Activated CD8-positive, alpha-beta T cell treated with anti-CD3 and anti-CD28 coated beads for 36 hours (primary cell): ENCODE measurements around the gene EDEM2. TPM values are rescaled to one million over a fixed set of nuclear protein-coding genes. Genes with fewer than 3 reads are reported as not detected.

ENCODE experiments used
- ATAC-seq: fragments of 200-7000 bp; cut with Tn5 transposase; one replicate; pipeline ENCODE4 v1.10.0; 2021; ENCODE audit warnings: mild to moderate bottlenecking, moderate library complexity
- CTCF ChIA-PET: fragments of 350-600 bp; sonication (Branson Sonifier 250); formaldehyde crosslinking; loops from one replicate; lab custom pipeline; 2021; ENCODE audit warnings: antibody characterized with exemption; lab: Charles Lee
- POLR2A ChIA-PET: fragments of 350-600 bp; sonication (Branson Sonifier 250); formaldehyde crosslinking; loops from one replicate; lab custom pipeline; 2021; ENCODE audit warnings: antibody characterized with exemption; lab: Charles Lee
- DNase-seq: peaks from one replicate; pipeline ENCODE4 v3.0.0-alpha.2; 2020
- H3K27ac Mint-ChIP-seq: one replicate; pipeline ENCODE4 v1.8.0; 2021; ENCODE audit warnings: mild to moderate bottlenecking, mixed read lengths
- H3K27me3 Mint-ChIP-seq: one replicate; pipeline ENCODE4 v1.8.0; 2021; ENCODE audit warnings: mixed read lengths
- H3K36me3 Mint-ChIP-seq: one replicate; pipeline ENCODE4 v1.8.0; 2021; ENCODE audit warnings: low read depth, mixed read lengths
- H3K4me1 Mint-ChIP-seq: one replicate; pipeline ENCODE4 v1.8.0; 2021; ENCODE audit warnings: low read depth, mixed read lengths
- H3K4me3 Mint-ChIP-seq: one replicate; pipeline ENCODE4 v1.8.0; 2021; ENCODE audit warnings: mild to moderate bottlenecking, moderate library complexity, mixed read lengths
- H3K9me3 Mint-ChIP-seq: one replicate; pipeline ENCODE4 v1.8.0; 2021; ENCODE audit warnings: mixed read lengths
- intact Hi-C: fragments of 100-400 bp; cut with micrococcal nuclease; formaldehyde crosslinking; loops from one replicate; pipeline ENCODE4 v1.10.0; 2022
- total RNA-seq, 2 experiments: library from RNA; stranded (reverse); gene quantifications; one replicate each; pipeline ENCODE4 v1.2.3, GENCODE V29; 2021
- TF ChIP-seq, protein P1 (sequence below): fragments of 200-600 bp; IDR thresholded peaks from one replicate; pipeline ENCODE4 v1.8.0; 2022; ENCODE audit warnings: antibody characterized with exemption, mild to moderate bottlenecking

Gene EDEM2
- total RNA-seq, 2 experiments from 2014 or later, result 14.4 to 16.0 TPM

DNA sequence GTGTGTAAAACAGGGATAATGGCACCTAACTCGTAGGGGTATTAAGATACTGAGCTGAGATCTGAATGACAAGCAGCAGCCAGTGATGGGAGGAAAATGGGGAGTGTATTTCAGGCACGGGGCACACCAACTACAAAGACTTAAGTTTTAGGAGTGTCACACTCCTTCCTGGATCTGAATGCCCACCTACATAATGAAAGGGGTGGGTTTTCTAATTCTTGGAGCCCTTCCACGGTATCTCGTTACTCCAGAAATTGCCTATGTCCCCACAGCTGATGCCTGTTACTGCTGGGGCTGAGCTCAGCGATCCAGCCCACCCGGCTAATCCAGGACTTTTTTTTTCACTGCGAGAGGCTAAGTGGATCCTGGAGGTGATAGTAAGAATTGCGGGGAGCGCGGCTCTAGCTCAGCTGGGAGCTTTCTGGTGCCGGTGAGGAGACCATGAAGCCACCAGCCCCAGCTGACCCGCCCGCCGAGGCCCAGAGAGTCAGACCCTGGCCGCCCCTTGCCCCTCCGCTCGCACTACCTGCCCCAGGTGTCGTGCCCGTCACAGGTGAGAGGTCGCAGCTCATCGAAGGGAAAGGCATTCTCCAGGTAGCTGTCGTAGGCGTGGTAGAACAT is 727 bp downstream of the EDEM2 start:
- peak; percentile 11 for ATAC-seq
- H3K27me3 Mint-ChIP-seq, result no peaks in the 10 kb centered on the region

DNA sequence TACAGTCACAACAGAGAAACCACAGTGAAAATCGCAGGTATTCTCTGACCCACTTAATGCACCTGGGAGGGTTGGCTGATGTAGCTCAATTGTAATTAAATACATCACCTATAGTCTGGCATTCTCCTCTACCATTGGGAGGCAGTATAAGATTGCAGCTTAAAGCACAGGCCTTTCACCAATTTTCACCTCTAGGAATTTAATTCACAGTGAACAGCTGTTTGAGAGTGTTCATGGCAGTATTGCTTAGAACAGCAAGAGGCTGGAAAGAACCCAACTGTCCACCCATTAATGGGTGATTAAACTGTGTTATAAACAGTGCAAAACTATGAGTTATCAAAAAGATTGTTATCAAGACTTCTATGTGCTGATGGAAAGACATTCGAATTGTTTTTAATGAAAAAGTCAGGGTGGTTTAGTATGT is 2.0 kb downstream of the EDEM2 start:
- peaks cover 18% of the 10 kb centered on the region for H3K36me3 Mint-ChIP-seq

More for the DNA sequence above, 727 bp downstream of the EDEM2 start:
- Mint-ChIP-seq H3K4me1 (peaks cover 29% of the 10 kb centered on the region), H3K9me3 (no peaks in the 10 kb centered on the region), H3K36me3 (peaks cover 15% of the 10 kb centered on the region), H3K27ac (peak overlapping the region; percentile 90), H3K4me3 (peak overlapping the region; percentile 95)
- DNase-seq, result peak; percentile 45
- intact Hi-C loops, result loop anchor here (10.0 kb wide), 1 partner anchor 52 kb away; the partner anchor contains the start of gene TRPC4AP
- ChIA-PET CTCF (interaction anchor here (1.0 to 4.3 kb wide), 11 partner anchors 18 to 158 kb away, joined by 4 to 48 read pairs (median 4); partner anchors contain the start of gene MMP24OS), POLR2A (interaction anchor here (0.5 to 2.2 kb wide), 12 partner anchors 9 to 310 kb away, joined by 3 to 8 read pairs (median 4); partner anchors contain the start of gene ACSS2)
- TF ChIP-seq, protein P1, sequence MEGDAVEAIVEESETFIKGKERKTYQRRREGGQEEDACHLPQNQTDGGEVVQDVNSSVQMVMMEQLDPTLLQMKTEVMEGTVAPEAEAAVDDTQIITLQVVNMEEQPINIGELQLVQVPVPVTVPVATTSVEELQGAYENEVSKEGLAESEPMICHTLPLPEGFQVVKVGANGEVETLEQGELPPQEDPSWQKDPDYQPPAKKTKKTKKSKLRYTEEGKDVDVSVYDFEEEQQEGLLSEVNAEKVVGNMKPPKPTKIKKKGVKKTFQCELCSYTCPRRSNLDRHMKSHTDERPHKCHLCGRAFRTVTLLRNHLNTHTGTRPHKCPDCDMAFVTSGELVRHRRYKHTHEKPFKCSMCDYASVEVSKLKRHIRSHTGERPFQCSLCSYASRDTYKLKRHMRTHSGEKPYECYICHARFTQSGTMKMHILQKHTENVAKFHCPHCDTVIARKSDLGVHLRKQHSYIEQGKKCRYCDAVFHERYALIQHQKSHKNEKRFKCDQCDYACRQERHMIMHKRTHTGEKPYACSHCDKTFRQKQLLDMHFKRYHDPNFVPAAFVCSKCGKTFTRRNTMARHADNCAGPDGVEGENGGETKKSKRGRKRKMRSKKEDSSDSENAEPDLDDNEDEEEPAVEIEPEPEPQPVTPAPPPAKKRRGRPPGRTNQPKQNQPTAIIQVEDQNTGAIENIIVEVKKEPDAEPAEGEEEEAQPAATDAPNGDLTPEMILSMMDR, result no peak

DNA sequence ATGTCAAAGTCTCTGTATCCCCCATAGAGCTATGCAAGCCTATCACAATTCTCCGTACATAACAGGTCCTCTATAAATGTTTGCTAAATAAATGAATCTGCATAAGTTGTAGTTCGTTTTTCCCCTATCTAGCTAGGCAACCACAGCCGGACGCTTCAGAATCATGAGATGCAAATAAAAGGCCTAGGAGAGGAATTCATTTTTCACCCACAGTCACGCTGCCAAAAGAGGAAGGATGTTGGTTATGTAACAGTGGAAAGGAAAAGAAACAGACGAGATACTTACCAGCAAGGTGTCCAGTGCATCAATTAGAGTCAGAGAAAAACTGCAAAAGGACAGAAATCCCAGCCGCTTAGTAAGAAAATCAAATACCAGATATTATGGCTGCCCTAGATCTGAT is 2.4 kb downstream of the EDEM2 start:
- POLR2A ChIA-PET, result interaction anchor here (1.3 kb wide), 1 partner anchor 140 kb away, joined by 3 read pairs; the partner anchor contains the start of gene EIF6
- peaks cover 18% of the 10 kb centered on the region for H3K36me3 Mint-ChIP-seq
- no peak for ATAC-seq

More for the DNA sequence above, 2.0 kb downstream of the EDEM2 start:
- no peaks in the 10 kb centered on the region for H3K9me3 Mint-ChIP-seq
- no peaks in the 10 kb centered on the region for H3K27me3 Mint-ChIP-seq
- H3K4me3 Mint-ChIP-seq, result peak overlapping the region; percentile 41
- ChIA-PET CTCF (interaction anchor here (0.6 to 4.3 kb wide), 25 partner anchors 13 to 602 kb away, joined by 3 to 48 read pairs (median 4); no protein-coding TSS in a partner anchor), POLR2A (interaction anchor here (1.3 kb wide), 1 partner anchor 139 kb away, joined by 3 read pairs; the partner anchor contains the start of gene EIF6)
- ATAC-seq (peak; percentile 21), DNase-seq (peak; percentile 9)
- peak overlapping the region; percentile 57 for H3K27ac Mint-ChIP-seq
- H3K4me1 Mint-ChIP-seq, result peaks cover 31% of the 10 kb centered on the region
- TF ChIP-seq, protein P1, result peak; percentile 63
- intact Hi-C loops, result loop anchor here (1.0 to 10.0 kb wide), 2 partner anchors 50 to 63 kb away; partner anchors contain the start of gene TRPC4AP

DNA sequence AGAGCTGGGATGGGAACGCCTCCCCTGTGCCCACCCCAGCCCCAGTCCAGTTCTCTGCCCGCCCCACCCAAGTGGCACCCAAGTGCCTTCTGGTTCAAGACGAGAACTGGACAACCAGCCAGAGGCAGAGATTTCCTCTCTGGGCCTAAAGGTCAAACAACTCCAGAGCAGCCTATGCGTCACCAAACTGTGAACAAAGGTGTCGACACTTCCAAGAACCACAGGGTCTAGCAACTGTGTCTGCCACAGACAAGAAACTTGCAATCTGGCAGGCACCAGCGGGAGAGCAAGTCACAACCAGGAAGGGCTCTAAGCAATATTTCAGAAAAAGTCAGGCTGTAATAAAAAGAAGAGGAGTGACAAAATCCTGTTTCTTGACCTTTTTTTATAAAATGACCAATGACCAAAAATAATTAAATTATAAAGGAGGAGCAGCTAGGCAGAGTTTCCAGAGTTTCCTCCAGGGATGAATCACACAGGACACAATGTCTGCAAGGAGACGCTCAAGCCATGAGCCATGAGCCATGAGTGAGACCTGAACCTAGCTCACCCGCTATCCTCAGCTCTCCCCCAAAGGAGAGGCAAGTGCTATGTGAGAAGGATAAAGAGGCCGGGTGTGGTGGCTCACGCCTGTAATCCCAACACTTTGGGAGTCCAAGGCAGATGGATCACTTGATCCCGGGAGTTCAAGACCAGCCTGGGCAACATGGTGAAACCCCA is 11.1 kb downstream of the EDEM2 start:
- Mint-ChIP-seq H3K4me3 (no peak overlapping the region), H3K4me1 (peaks cover 2% of the 10 kb centered on the region), H3K36me3 (peaks cover 18% of the 10 kb centered on the region), H3K27me3 (no peaks in the 10 kb centered on the region), H3K9me3 (no peaks in the 10 kb centered on the region), H3K27ac (no peak overlapping the region)
- no peak for ATAC-seq
- TF ChIP-seq, protein P1, result no peak
- ChIA-PET POLR2A (no interaction called here), CTCF (no interaction called here)
- intact Hi-C loops, result no loop called here
- DNase-seq, result no peak

More for the DNA sequence above, 2.4 kb downstream of the EDEM2 start:
- CTCF ChIA-PET, result interaction anchor here (0.6 to 4.3 kb wide), 25 partner anchors 13 to 304 kb away, joined by 3 to 48 read pairs (median 4); no protein-coding TSS in a partner anchor
- Mint-ChIP-seq H3K27ac (no peak overlapping the region), H3K4me1 (peaks cover 31% of the 10 kb centered on the region), H3K4me3 (no peak overlapping the region), H3K27me3 (no peaks in the 10 kb centered on the region), H3K9me3 (no peaks in the 10 kb centered on the region)
- TF ChIP-seq, protein P1, result no peak
- DNase-seq, result no peak
- intact Hi-C loops, result loop anchor here (1.0 to 10.0 kb wide), 2 partner anchors 50 to 64 kb away; partner anchors contain the start of gene TRPC4AP
